Prostate gland (tissue), 2 donors: ENCODE results near the gene TMPRSS6.

Experiments used
- CTCF ChIP-seq, 4 experiments: fragments of 200-600 bp in 2 of 4; fragments of 450-650 bp in 2 of 4; sonication (generic) in 2 of 4; IDR thresholded peaks; 1 replicate in 3 of 4; 2 replicates in 1 of 4; pipeline ENCODE4 v1.5.1; 2016 to 2019; ENCODE audit warnings: antibody characterized with exemption in 4 of 4, mild to moderate bottlenecking in 2 of 4, moderate library complexity in 2 of 4
- POLR2AphosphoS5 ChIP-seq: sonication (generic); formaldehyde crosslinking; IDR thresholded peaks from one replicate; pipeline ENCODE4 v1.6.1; 2017; ENCODE audit warnings: antibody characterized with exemption

- no peak for TF ChIP-seq POLR2AphosphoS5
- no peak for TF ChIP-seq CTCF (IDR thresholded peaks at IDR 0.05)
Observed at GRCh38 chr22:37150701-37151100, 41.2 kb upstream of the TMPRSS6 start.
